Muscle layer of colon (tissue), 2 donors: ENCODE data around the gene LGALS4.
"Not testable (repeated sequence)": the region's sequence is repeated elsewhere in the genome, so short reads cannot be mapped to it uniquely, and the experiment has no call there.

Source experiments
- H3K27ac ChIP-seq: one replicate; pipeline ENCODE4 v1.7.0; 2013; ENCODE audit warnings: low read depth, mild to moderate bottlenecking, low read length, moderate library complexity
- H3K27me3 ChIP-seq, 2 donors: one replicate each; pipeline ENCODE4 v1.7.0; 2013; ENCODE audit warnings: low read length in 2 of 2, mild to moderate bottlenecking in 2 of 2; ENCODE audit not compliant: insufficient read depth in 2 of 2, control insufficient read depth in 1 of 2
- H3K36me3 ChIP-seq: one replicate; pipeline ENCODE4 v1.7.0; 2013; ENCODE audit warnings: mild to moderate bottlenecking, low read length; ENCODE audit not compliant: insufficient read depth
- H3K4me1 ChIP-seq: one replicate; pipeline ENCODE4 v1.7.0; 2013; ENCODE audit warnings: mild to moderate bottlenecking, low read length; ENCODE audit not compliant: insufficient read depth
- H3K4me3 ChIP-seq, 2 donors: one replicate each; pipeline ENCODE4 v1.7.0; 2013; ENCODE audit warnings: low read length in 2 of 2, low read depth in 1 of 2, mild to moderate bottlenecking in 1 of 2, moderate library complexity in 1 of 2
- H3K9ac ChIP-seq: one replicate; pipeline ENCODE4 v1.7.0; 2013; ENCODE audit warnings: low read length
- H3K9me3 ChIP-seq: one replicate; pipeline ENCODE4 v1.7.0; 2013; ENCODE audit warnings: mild to moderate bottlenecking, low read length
- donor health status: abdominal sarcoma.
- donor health status: Adenocarcinoma of cecum.

The LGALS4 gene

GRCh38 chr19:38774181-38774950 lies 38.4 kb downstream of the LGALS4 start:
- Histone ChIP-seq H3K9me3 (no peaks in the 10 kb centered on the region), H3K4me3 (no peak overlapping the region), H3K36me3 (no peaks in the 10 kb centered on the region), H3K27me3 (peaks cover 0 to 4% of the 10 kb centered on the region in 2 donors), H3K27ac (no peak overlapping the region), H3K9ac (no peak overlapping the region), H3K4me1 (no peaks in the 10 kb centered on the region)

GRCh38 chr19:38773469-38774177 lies 39.1 kb downstream of the LGALS4 start, which contains the start of gene LGALS7:
Gene LGALS7, minus strand, starts transcription at chr19:38773517. Its CDS starts 25 bp downstream, at chr19:38773492.
- no peak within 1 kb of the TSS for H3K27ac ChIP-seq
- no peaks in the 10 kb centered on the region for H3K9me3 ChIP-seq
- H3K9ac ChIP-seq: no peak within 1 kb of the TSS
- H3K4me1 ChIP-seq: no peaks in the 10 kb centered on the region
- H3K4me3 ChIP-seq: no peak within 1 kb of the TSS
- H3K27me3 ChIP-seq: peaks cover 0 to 2% of the 10 kb centered on the region in 2 donors
- no peaks in the 10 kb centered on the region for H3K36me3 ChIP-seq

GRCh38 chr19:38771569-38771968 lies 41.2 kb downstream of the LGALS4 start:
- H3K27ac ChIP-seq, H3K4me1 ChIP-seq, H3K36me3 ChIP-seq, H3K9me3 ChIP-seq, H3K9ac ChIP-seq, H3K4me3 ChIP-seq, H3K27me3 ChIP-seq: not testable (repeated sequence)

GRCh38 chr19:38770949-38771275 lies 41.8 kb downstream of the LGALS4 start:
- H3K4me3 ChIP-seq, H3K36me3 ChIP-seq, H3K9ac ChIP-seq, H3K9me3 ChIP-seq, H3K27me3 ChIP-seq, H3K27ac ChIP-seq, H3K4me1 ChIP-seq: not testable (repeated sequence)

GRCh38 chr19:38770228-38770948 lies 42.4 kb downstream of the LGALS4 start:
- not testable (repeated sequence) for H3K4me1 ChIP-seq, H3K27ac ChIP-seq, H3K36me3 ChIP-seq, H3K9me3 ChIP-seq, H3K9ac ChIP-seq, H3K27me3 ChIP-seq
- peak overlapping the region in 1 of 2 donors; percentile 4 for H3K4me3 ChIP-seq

- Histone ChIP-seq H3K9ac (no peak overlapping the region), H3K4me3 (peak overlapping the region in 1 of 2 donors; percentile 4), H3K27ac (no peak overlapping the region)
Observed at GRCh38 chr19:38769635-38770211, 43.0 kb downstream of the LGALS4 start.

GRCh38 chr19:38766276-38767047 lies 46.3 kb downstream of the LGALS4 start:
- Histone ChIP-seq H3K9me3 (no peaks in the 10 kb centered on the region), H3K9ac (no peak overlapping the region), H3K27me3 (no peaks in the 10 kb centered on the region), H3K4me3 (no peak overlapping the region), H3K27ac (no peak overlapping the region), H3K36me3 (no peaks in the 10 kb centered on the region), H3K4me1 (no peaks in the 10 kb centered on the region)

More at GRCh38 chr19:38769635-38770211, 43.0 kb downstream of the LGALS4 start:
- Histone ChIP-seq H3K36me3 (no peaks in the 10 kb centered on the region), H3K4me1 (no peaks in the 10 kb centered on the region), H3K27me3 (no peaks in the 10 kb centered on the region), H3K9me3 (no peaks in the 10 kb centered on the region)

GRCh38 chr19:38765214-38765613 lies 47.5 kb downstream of the LGALS4 start:
- no peak overlapping the region for H3K9ac ChIP-seq
- no peaks in the 10 kb centered on the region for H3K36me3 ChIP-seq
- no peaks in the 10 kb centered on the region for H3K9me3 ChIP-seq
- H3K4me1 ChIP-seq: no peaks in the 10 kb centered on the region
- H3K27me3 ChIP-seq: no peaks in the 10 kb centered on the region
- no peak overlapping the region for H3K4me3 ChIP-seq
- H3K27ac ChIP-seq: no peak overlapping the region

GRCh38 chr19:38763795-38764220 lies 48.9 kb downstream of the LGALS4 start:
- Histone ChIP-seq H3K36me3 (no peaks in the 10 kb centered on the region), H3K9me3 (no peaks in the 10 kb centered on the region), H3K9ac (no peak overlapping the region), H3K4me1 (no peaks in the 10 kb centered on the region), H3K27me3 (no peaks in the 10 kb centered on the region), H3K4me3 (no peak overlapping the region), H3K27ac (no peak overlapping the region)

- H3K4me1 ChIP-seq, H3K9me3 ChIP-seq, H3K36me3 ChIP-seq, H3K27ac ChIP-seq, H3K4me3 ChIP-seq, H3K9ac ChIP-seq, H3K27me3 ChIP-seq: not testable (repeated sequence)
Observed at GRCh38 chr19:38761884-38762389, 50.8 kb downstream of the LGALS4 start.
